ENCODE data around the gene MAP3K5.

GRCh38 chr6:136773473-136773796 is 18.8 kb downstream of the MAP3K5 start:
- no peak for TF ChIP-seq CSDC2 (CRISPR knock-in tag; IDR thresholded peaks at IDR 0.05)
- no peak for TF ChIP-seq ZNF565 (CRISPR knock-in tag; conservative IDR thresholded peaks at IDR 0.05; ENCODE audit: low read depth)
- TF ChIP-seq TCF4 (CRISPR knock-in tag; IDR thresholded peaks at IDR 0.05; ENCODE audit: borderline replicate concordance), result no peak
- TF ChIP-seq PATZ1 (CRISPR knock-in tag; IDR thresholded peaks at IDR 0.05; ENCODE audit: borderline replicate concordance), result no peak
- TF ChIP-seq ESRRG (CRISPR knock-in tag; IDR thresholded peaks at IDR 0.05), result no peak
- TF ChIP-seq ARNTL (CRISPR knock-in tag; IDR thresholded peaks at IDR 0.05; ENCODE audit: borderline replicate concordance, low read depth), result no peak
- TF ChIP-seq GLIS3 (CRISPR knock-in tag; IDR thresholded peaks at IDR 0.05), result no peak
- TF ChIP-seq, protein P1, sequence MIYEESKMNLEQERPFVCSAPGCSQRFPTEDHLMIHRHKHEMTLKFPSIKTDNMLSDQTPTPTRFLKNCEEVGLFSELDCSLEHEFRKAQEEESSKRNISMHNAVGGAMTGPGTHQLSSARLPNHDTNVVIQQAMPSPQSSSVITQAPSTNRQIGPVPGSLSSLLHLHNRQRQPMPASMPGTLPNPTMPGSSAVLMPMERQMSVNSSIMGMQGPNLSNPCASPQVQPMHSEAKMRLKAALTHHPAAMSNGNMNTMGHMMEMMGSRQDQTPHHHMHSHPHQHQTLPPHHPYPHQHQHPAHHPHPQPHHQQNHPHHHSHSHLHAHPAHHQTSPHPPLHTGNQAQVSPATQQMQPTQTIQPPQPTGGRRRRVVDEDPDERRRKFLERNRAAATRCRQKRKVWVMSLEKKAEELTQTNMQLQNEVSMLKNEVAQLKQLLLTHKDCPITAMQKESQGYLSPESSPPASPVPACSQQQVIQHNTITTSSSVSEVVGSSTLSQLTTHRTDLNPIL (CRISPR knock-in tag; IDR thresholded peaks at IDR 0.05; ENCODE audit: low read depth), result no peak
- TF ChIP-seq ZNF8 (CRISPR knock-in tag; IDR thresholded peaks at IDR 0.05), result no peak
- TF ChIP-seq, protein P2, sequence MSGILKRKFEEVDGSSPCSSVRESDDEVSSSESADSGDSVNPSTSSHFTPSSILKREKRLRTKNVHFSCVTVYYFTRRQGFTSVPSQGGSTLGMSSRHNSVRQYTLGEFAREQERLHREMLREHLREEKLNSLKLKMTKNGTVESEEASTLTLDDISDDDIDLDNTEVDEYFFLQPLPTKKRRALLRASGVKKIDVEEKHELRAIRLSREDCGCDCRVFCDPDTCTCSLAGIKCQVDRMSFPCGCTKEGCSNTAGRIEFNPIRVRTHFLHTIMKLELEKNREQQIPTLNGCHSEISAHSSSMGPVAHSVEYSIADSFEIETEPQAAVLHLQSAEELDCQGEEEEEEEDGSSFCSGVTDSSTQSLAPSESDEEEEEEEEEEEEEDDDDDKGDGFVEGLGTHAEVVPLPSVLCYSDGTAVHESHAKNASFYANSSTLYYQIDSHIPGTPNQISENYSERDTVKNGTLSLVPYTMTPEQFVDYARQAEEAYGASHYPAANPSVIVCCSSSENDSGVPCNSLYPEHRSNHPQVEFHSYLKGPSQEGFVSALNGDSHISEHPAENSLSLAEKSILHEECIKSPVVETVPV (CRISPR knock-in tag; IDR thresholded peaks at IDR 0.05), result no peak
- no peak for TF ChIP-seq ZFP30 (CRISPR knock-in tag; IDR thresholded peaks at IDR 0.05)
